HFFc6 (cell line): ENCODE results near the gene ABTB2. TPM values are rescaled to one million over a fixed set of nuclear protein-coding genes. Genes with fewer than 3 reads are reported as not detected.

Source experiments
- DNase-seq: peaks from one replicate; pipeline ENCODE4 v3.0.0-alpha.2; 2018
- H3K27ac Mint-ChIP-seq: 2 replicates; pipeline ENCODE4 v1.8.0; 2020; ENCODE audit warnings: mild to moderate bottlenecking, mixed read lengths
- H3K27me3 Mint-ChIP-seq: 2 replicates; pipeline ENCODE4 v1.8.0; 2021; ENCODE audit warnings: mild to moderate bottlenecking, moderate library complexity, mixed read lengths; ENCODE audit not compliant: insufficient read depth
- H3K36me3 Mint-ChIP-seq: 2 replicates; pipeline ENCODE4 v1.8.0; 2021; ENCODE audit warnings: low read depth, mixed read lengths
- H3K4me1 Mint-ChIP-seq: 2 replicates; pipeline ENCODE4 v1.8.0; 2020; ENCODE audit warnings: low read depth, mixed read lengths
- H3K4me3 Mint-ChIP-seq: 2 replicates; pipeline ENCODE4 v1.8.0; 2020; ENCODE audit warnings: mild to moderate bottlenecking, moderate library complexity, mixed read lengths
- H3K9me3 Mint-ChIP-seq: 2 replicates; pipeline ENCODE4 v1.8.0; 2020; ENCODE audit warnings: mild to moderate bottlenecking, mixed read lengths
- total RNA-seq, 6 experiments: library from RNA; stranded (reverse); fragmentation: NEBNext Ultra II Directional; extraction: Animal tissue kit (Norgen Biotek cat#: 25700); gene quantifications; 2 replicates in 1 of 6; 3 replicates in 5 of 6; pipeline ENCODE4 v1.2.3, GENCODE V29; 2021
- TF ChIP-seq, protein P1 (sequence below): fragments of 200-600 bp; sonication (generic); IDR thresholded peaks from 2 replicates; pipeline ENCODE4 v1.5.0; 2021; ENCODE audit warnings: antibody characterized with exemption, mild to moderate bottlenecking

Gene ABTB2
- total RNA-seq, 6 experiments from 2014 or later, result 2.5 to 3.6 (median 2.8) TPM

DNA sequence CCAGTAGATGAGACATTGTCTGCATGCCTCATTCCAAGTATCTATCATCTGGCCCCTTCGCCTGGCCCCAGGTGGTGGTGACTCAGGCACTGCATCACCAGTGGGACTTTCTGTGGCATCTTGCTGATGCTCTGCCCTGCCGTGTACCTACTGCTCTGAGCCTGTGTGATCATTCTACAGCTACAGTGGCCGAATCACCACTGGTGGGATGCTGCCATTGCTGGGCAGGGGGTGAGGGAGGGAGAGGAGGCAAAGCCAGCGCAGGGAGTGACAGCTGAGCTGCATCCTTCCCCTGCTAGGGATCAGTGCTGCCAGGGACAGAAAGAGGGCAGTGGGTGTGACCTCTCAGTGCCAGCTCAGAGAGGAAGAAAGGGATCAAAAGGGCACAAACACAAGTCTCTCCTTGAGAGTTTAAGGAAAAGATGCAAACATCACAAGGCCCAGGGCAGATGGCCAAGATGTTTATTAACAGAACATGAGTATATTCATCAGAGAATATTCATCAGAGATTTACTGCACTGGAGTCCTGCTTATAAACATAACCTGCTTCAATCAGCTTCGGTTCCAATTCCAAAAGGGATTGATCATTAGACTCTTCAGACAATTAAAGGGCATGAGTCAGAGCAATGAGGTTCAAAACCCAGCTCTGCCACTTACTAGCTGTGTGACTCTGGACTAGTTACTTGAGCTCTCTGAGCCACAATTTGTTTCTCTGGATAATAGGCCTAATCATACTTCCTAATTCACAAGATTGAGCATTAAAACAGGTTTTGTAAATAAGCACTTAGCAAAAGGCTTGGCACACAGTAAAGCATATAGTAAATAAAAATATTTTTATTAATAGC lies 142.6 kb downstream of the ABTB2 start:
- Mint-ChIP-seq H3K27me3 (no peaks in the 10 kb centered on the region; the same call in none of the 2 replicates), H3K36me3 (no peaks in the 10 kb centered on the region), H3K4me3 (no peak overlapping the region), H3K9me3 (no peaks in the 10 kb centered on the region), H3K27ac (peak overlapping the region; percentile 15; the same call in 1 of the 2 replicates), H3K4me1 (peaks cover 24% of the 10 kb centered on the region)
- TF ChIP-seq, protein P1, sequence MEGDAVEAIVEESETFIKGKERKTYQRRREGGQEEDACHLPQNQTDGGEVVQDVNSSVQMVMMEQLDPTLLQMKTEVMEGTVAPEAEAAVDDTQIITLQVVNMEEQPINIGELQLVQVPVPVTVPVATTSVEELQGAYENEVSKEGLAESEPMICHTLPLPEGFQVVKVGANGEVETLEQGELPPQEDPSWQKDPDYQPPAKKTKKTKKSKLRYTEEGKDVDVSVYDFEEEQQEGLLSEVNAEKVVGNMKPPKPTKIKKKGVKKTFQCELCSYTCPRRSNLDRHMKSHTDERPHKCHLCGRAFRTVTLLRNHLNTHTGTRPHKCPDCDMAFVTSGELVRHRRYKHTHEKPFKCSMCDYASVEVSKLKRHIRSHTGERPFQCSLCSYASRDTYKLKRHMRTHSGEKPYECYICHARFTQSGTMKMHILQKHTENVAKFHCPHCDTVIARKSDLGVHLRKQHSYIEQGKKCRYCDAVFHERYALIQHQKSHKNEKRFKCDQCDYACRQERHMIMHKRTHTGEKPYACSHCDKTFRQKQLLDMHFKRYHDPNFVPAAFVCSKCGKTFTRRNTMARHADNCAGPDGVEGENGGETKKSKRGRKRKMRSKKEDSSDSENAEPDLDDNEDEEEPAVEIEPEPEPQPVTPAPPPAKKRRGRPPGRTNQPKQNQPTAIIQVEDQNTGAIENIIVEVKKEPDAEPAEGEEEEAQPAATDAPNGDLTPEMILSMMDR, result no peak
- peak; percentile 62 for DNase-seq

DNA sequence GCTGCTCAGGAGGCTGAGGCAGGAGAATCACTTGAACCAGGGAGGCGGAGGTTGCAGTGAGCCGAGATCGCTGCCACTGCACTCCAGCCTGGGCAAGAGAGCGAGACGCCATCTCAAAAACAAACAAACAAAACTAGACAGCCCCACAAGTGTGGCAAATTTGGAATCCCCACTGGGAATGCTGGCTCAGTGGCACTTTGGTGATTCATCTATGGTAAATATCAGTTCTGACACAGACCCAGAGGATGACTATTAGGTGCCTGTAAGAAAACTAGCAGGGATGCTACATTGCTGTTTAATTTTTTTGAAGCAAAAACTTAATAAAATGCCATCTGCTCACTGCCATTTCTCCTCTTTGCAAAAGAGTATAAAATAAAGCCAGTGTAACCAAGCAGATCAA lies 144.4 kb downstream of the ABTB2 start:
- no peaks in the 10 kb centered on the region for H3K36me3 Mint-ChIP-seq
- H3K27me3 Mint-ChIP-seq, result no peaks in the 10 kb centered on the region; the same call in 1 of the 2 replicates
- H3K9me3 Mint-ChIP-seq, result no peaks in the 10 kb centered on the region
- peak; percentile 36 for DNase-seq
- H3K4me3 Mint-ChIP-seq, result no peak overlapping the region
- no peak overlapping the region for H3K27ac Mint-ChIP-seq
- peaks cover 31% of the 10 kb centered on the region for H3K4me1 Mint-ChIP-seq
- TF ChIP-seq, protein P1, result no peak

- Mint-ChIP-seq H3K27ac (no peak overlapping the region), H3K36me3 (no peaks in the 10 kb centered on the region), H3K9me3 (no peaks in the 10 kb centered on the region), H3K4me1 (peaks cover 34% of the 10 kb centered on the region), H3K4me3 (no peak overlapping the region), H3K27me3 (no peaks in the 10 kb centered on the region)
- TF ChIP-seq, protein P1, result no peak
- DNase-seq, result no peak
Observed at GRCh38 chr11:34212566-34212965, 145.2 kb downstream of the ABTB2 start.

DNA sequence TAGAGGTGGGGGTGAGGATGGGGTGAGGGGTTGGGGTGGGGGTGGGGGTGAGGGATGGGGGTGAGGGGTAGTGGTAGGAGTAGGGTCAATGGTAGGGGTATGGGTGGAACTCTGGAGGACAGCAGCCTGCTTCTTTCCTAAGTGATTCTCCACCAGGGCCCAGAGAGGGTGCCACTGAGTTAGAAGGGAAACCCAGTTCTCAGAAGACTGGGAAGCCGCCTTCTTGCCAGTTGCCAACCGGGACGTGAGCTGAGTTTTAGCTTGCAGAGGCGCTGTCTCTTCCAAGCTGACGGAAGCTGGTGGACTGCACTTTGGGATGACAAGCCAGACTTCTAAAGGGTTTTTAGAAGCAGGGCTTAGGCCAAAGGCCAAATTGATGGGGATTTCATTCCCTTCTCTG lies 148.0 kb downstream of the ABTB2 start:
- H3K27ac Mint-ChIP-seq, result no peak overlapping the region
- peaks cover 35% of the 10 kb centered on the region for H3K4me1 Mint-ChIP-seq
- no peaks in the 10 kb centered on the region for H3K36me3 Mint-ChIP-seq
- TF ChIP-seq, protein P1, result no peak
- DNase-seq, result no peak
- no peak overlapping the region for H3K4me3 Mint-ChIP-seq
- H3K9me3 Mint-ChIP-seq, result no peaks in the 10 kb centered on the region
- H3K27me3 Mint-ChIP-seq, result peaks cover 2% of the 10 kb centered on the region

GRCh38 chr11:34208266-34209135 lies 149.3 kb downstream of the ABTB2 start:
- Mint-ChIP-seq H3K4me3 (no peak overlapping the region), H3K9me3 (no peaks in the 10 kb centered on the region), H3K27me3 (peaks cover 2% of the 10 kb centered on the region), H3K4me1 (peaks cover 35% of the 10 kb centered on the region), H3K27ac (no peak overlapping the region), H3K36me3 (no peaks in the 10 kb centered on the region)
- peak; percentile 9 for DNase-seq
- TF ChIP-seq, protein P1, result no peak
